Mucosa of rectum (tissue), 2 donors: ENCODE measurements around the gene CSNK1G1.

ENCODE experiments used
- H3K27ac ChIP-seq, 2 donors: one replicate each; pipeline ENCODE4 v1.7.0; 2013; ENCODE audit warnings: inconsistent platforms in 2 of 2, low read depth in 2 of 2, low read length in 2 of 2
- H3K27me3 ChIP-seq, 2 donors: one replicate each; pipeline ENCODE4 v1.7.0; 2013; ENCODE audit warnings: low read length in 2 of 2; ENCODE audit not compliant: control insufficient read depth in 2 of 2, insufficient read depth in 2 of 2
- H3K36me3 ChIP-seq, 2 donors: one replicate each; pipeline ENCODE4 v1.7.0; 2013; ENCODE audit warnings: low read length in 2 of 2; ENCODE audit not compliant: control insufficient read depth in 2 of 2, insufficient read depth in 2 of 2
- H3K4me1 ChIP-seq, 2 donors: one replicate each; pipeline ENCODE4 v1.7.0; 2013; ENCODE audit warnings: low read length in 2 of 2, mild to moderate bottlenecking in 1 of 2; ENCODE audit not compliant: control insufficient read depth in 2 of 2, insufficient read depth in 2 of 2
- H3K4me3 ChIP-seq, 2 donors: one replicate each; pipeline ENCODE4 v1.7.0; 2013; ENCODE audit warnings: low read length in 2 of 2
- H3K9ac ChIP-seq, 2 donors: one replicate each; pipeline ENCODE4 v1.7.0; 2013; ENCODE audit warnings: low read length in 2 of 2, low read depth in 1 of 2, mild to moderate bottlenecking in 1 of 2
- H3K9me3 ChIP-seq, 2 donors: one replicate each; pipeline ENCODE4 v1.7.0; 2013; ENCODE audit warnings: low read length in 2 of 2; ENCODE audit not compliant: control insufficient read depth in 2 of 2
- donor health status: healthy.
- donor health status: Normal muscosa, but diverticular disease.

CSNK1G1 gene

DNA sequence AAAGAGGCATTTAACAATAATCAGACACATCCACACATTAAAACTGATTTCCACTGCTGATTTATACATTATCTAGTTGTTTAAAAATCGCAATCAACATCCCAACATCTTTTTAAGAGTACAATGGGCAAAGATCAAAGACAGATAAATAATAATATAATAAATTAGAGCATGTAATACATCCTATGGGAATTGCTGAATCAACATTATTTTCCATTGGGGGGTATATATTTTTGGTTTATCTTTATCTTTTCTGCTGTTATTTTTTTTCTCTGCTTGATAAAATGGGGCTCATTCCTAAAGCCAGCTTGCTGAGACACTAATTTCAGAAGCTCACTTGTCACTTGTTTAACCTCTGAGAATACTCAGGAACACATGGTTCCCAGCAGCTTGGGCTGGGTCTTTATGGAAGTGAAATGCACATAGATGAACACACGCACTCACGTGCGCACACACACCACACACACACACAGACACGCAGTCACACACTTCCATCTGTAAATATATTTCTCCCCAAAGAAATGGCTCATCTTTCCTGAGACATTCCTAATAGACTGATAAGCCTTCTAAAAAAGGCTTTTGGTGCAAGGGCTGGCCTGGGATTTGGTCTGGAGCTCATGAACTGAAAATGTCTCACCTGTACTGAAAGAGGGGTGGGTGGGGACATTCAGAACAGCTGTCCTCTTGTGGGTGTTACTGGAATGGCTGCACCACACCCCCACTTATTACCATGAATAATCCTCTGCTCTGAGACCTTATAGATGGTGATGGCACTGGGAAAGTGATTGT is 189.7 kb downstream of the CSNK1G1 start:
- Histone ChIP-seq H3K36me3 (peaks cover 6 to 9% of the 10 kb centered on the region in 2 donors), H3K27ac (no peak overlapping the region), H3K9me3 (no peaks in the 10 kb centered on the region), H3K4me3 (no peak overlapping the region), H3K9ac (no peak overlapping the region), H3K4me1 (peaks cover 9 to 19% of the 10 kb centered on the region in 2 donors), H3K27me3 (no peaks in the 10 kb centered on the region)

DNA sequence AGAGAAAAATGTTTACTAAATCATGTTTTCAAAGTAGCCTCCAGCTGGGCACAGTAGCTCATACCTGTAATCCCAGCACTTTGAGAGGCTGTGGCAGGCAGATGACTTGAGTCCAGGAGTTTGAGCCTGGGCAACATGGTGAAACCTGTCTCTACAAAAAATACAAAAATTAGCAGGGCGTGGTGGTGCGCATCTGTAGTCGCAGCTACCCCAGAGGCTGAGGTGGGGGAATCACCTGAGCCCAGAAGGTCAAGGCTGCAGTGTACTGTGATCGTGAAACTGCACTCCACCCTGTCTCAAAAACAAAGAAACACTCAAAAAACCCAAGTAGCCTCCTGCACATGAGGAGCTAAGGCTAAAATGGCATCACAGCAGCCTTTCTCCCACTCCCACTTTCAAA is 191.5 kb downstream of the CSNK1G1 start:
- Histone ChIP-seq H3K36me3 (peaks cover 10 to 13% of the 10 kb centered on the region in 2 donors), H3K4me1 (peaks cover 9 to 22% of the 10 kb centered on the region in 2 donors), H3K9me3 (no peaks in the 10 kb centered on the region), H3K27me3 (no peaks in the 10 kb centered on the region), H3K27ac (peak overlapping the region in 1 of 2 donors; percentile 83), H3K4me3 (no peak overlapping the region), H3K9ac (no peak overlapping the region)

DNA sequence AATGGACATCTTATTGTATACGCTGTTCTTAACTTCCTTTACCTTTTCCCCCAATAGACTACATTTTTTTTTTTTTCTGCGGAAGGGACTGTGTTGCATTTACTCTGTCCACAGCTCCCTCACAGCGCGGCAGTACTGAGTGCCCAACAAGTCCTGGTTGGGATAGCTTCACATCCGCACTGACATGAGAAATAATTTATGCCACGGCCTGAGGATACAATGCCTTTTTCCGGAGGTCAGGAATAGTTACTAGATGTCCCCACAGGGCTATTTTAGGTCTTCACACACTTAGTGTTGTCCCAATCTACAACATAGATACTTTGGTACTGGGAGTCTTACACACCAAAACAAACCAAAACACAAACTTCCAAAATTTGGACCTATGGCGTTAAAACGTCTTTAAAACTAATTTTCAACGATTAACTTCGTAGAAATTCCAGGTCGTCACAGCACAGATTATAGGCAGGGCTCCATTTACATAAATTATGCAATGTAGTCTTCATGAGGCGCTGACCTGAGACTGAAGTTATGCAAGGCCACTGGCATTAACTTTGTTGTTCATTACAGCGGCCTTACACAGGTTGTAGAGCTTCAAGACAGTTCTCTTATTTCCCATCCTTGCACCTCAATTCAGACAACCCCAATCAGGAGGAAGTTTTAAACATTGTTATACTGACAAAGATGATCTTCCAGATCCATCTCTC is 192.2 kb downstream of the CSNK1G1 start:
- no peaks in the 10 kb centered on the region for H3K9me3 ChIP-seq
- peak overlapping the region; percentile 76 to 83 for H3K4me3 ChIP-seq
- H3K27me3 ChIP-seq = no peaks in the 10 kb centered on the region
- H3K27ac ChIP-seq = peak overlapping the region; percentile 83 to 91
- peaks cover 9 to 22% of the 10 kb centered on the region in 2 donors for H3K4me1 ChIP-seq
- peak overlapping the region; percentile 85 for H3K9ac ChIP-seq
- H3K36me3 ChIP-seq = peaks cover 14 to 19% of the 10 kb centered on the region in 2 donors

DNA sequence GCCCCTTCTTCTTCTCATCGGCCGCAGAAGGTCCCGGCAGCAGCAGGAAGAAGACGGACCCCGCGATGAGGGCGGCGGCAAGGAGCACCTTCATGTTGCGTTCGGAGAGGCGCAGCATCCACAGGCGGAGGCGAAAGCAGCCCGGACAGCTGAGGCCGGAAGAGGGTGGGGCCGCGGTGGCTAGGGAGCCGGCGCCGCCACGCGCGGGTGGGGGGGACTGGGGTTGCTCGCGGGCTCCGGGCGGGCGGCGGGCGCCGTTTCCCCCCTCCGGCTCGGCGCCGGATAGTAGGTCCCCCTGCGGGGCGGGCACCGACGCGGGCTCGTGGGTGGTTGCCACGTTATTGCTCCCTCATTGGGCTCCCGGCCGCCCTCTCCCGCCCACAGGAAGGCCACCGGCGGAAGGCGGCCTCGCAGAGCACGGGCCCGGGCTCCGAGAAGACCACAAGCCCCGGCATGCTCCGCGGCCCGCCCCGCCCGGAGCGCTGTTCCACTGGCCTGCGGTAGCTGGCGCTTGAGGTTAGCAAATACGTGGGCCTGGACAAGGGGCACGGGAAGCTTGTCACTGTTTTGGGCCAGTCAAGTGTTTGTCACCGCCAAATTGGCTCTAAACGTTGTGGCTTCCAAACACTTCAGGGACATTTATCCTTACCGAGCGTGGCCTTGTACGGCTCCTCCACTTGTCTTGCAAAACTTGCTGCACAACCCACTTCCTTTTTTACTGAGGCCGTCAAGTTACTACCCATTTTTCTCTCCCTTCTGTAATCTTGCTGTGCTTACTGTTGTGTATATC is 192.9 kb downstream of the CSNK1G1 start, which contains the start of gene PPIB:
Gene PPIB (minus strand): TSS at position 154 of the 790 bp plus-strand sequence. CDS start 36 bp downstream, at position 118.
- peak within 1 kb of the TSS; percentile 88 to 91 for H3K27ac ChIP-seq
- H3K27me3 ChIP-seq = no peaks in the 10 kb centered on the region
- H3K36me3 ChIP-seq = peaks cover 22 to 26% of the 10 kb centered on the region in 2 donors
- peak within 1 kb of the TSS; percentile 92 to 95 for H3K4me3 ChIP-seq
- peaks cover 9 to 22% of the 10 kb centered on the region in 2 donors for H3K4me1 ChIP-seq
- no peaks in the 10 kb centered on the region for H3K9me3 ChIP-seq
- peak within 1 kb of the TSS; percentile 92 to 94 for H3K9ac ChIP-seq

DNA sequence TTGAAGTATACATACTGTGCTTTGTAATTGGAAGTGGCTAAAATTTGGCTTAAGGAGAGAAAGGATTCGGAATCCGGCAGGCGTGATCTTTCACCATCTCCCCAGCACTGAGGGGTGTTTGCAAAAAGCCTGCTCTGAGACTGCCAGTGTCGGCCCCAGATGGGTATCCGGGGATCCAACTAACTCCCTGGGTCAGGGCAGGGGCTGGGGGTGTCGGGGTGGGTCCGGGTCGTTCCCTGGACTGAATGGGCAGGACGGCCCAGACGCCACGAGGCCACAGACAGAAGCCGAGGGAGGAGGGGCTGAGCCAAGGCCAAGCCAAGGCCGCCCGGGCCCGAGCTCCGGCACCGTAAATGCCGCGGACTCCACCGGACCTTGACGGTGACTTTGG is 193.5 kb downstream of the CSNK1G1 start:
- peak overlapping the region; percentile 92 to 95 for H3K4me3 ChIP-seq
- H3K36me3 ChIP-seq = peaks cover 28 to 32% of the 10 kb centered on the region in 2 donors
- no peaks in the 10 kb centered on the region for H3K9me3 ChIP-seq
- no peaks in the 10 kb centered on the region for H3K27me3 ChIP-seq
- H3K27ac ChIP-seq = peak overlapping the region; percentile 88 to 91
- H3K9ac ChIP-seq = peak overlapping the region; percentile 92 to 94
- H3K4me1 ChIP-seq = peaks cover 9 to 22% of the 10 kb centered on the region in 2 donors

DNA sequence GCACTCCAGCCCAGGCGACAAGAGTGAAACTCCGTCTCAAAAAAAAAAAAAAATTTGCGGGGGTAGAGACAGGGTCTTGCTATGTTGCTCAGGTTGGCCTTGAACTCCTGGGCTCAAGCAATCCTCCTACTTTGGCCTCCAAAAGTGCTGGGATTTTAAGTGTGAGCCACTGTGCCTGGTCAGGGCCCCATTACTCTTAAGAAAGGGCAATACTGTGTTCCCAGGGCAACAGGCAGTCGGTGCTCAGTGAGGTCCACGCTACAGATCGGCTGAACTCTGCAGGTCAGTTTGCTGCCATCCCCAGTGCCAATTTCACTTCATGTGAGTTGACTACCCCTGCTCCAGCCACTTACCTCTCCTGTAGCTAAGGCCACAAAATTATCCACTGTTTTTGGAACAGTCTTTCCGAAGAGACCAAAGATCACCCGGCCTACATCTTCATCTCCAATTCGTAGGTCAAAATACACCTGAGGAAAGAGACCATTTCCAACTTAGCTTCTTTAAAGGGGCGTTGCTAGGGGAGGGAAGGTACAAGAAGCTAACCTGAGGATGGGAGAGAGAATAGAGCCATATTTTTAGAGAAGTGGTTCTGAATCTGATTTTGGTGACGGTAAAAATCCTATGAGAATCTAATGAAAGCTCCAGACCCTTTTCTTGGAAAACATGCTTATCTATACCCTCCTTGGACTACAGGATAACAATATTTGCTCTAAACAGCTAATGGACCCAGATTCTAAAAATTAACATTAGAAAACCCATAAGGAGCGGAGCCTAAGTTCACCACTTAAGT is 194.1 kb downstream of the CSNK1G1 start:
- peaks cover 34 to 38% of the 10 kb centered on the region in 2 donors for H3K36me3 ChIP-seq

DNA sequence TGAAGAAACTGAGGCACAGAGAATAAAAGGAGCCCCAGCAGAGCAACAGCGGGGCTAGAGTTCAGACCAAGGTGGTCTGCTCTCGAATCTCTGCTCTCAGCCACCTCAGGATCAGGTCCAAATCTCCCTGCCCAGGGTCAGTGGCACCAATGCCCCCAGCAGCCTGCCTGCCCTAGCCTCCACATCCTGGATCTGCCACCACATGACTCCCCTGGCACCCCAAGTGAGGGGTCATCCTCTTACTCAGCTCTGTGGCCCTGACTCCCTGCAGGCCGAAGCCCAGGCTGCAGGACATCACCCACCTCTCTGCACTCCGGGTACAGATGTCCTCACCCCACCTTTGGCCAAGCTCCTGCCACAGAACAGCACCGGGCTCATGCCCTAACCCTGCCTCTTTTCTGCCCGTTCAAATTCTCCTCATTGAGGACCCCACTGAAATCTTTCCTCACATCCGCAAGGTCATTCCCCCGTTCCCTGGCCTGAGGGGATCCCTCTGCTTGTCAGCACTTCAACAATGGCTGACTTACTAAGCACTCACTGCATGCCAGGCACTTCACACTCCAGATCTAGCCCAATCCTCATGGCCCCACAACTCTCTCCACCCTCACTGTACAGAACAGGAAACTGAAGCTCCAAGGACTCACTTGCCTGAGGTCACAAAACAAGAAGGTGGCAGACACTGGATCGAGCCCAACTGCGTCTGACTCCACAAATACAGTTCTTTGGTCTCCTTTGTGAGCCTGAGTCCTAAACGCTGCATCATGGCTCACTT is 197.4 kb downstream of the CSNK1G1 start:
- Histone ChIP-seq H3K9me3 (no peaks in the 10 kb centered on the region), H3K4me1 (peaks cover 9 to 18% of the 10 kb centered on the region in 2 donors), H3K27ac (no peak overlapping the region), H3K4me3 (no peak overlapping the region), H3K36me3 (peaks cover 54 to 62% of the 10 kb centered on the region in 2 donors), H3K27me3 (no peaks in the 10 kb centered on the region), H3K9ac (no peak overlapping the region)

More for the DNA sequence above, 194.1 kb downstream of the CSNK1G1 start:
- Histone ChIP-seq H3K27me3 (no peaks in the 10 kb centered on the region), H3K27ac (peak overlapping the region; percentile 88 to 91), H3K9me3 (no peaks in the 10 kb centered on the region), H3K9ac (peak overlapping the region; percentile 92 to 94), H3K4me1 (peaks cover 9 to 22% of the 10 kb centered on the region in 2 donors), H3K4me3 (peak overlapping the region; percentile 92 to 95)

DNA sequence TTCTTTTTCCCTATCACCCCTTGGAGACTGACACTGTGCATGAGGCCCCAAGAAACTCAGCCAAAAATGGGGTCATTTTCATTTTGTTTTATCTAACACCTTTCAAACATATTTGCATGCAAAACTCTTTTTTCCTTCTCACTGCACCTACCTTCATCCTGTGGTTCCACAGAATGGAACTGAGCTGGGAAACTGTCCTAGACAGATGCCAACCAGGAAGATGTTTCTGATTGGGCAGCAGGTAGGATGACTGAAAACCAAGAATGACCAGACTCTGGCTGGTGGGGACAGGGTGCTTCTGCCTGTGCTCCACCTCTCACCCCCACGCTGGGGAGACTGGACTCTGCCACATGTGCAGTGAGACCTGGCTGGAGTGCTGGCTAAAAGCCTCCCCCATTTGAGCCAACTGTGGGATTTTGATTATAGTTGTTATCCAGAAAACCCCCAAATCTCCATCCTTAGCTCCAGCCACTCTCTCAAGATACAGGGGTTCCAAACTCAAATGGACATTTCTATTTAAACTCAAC is 198.3 kb downstream of the CSNK1G1 start:
- Histone ChIP-seq H3K9me3 (no peaks in the 10 kb centered on the region), H3K27me3 (peaks cover 4% of the 10 kb centered on the region in 2 donors), H3K27ac (no peak overlapping the region), H3K36me3 (peaks cover 54 to 62% of the 10 kb centered on the region in 2 donors), H3K4me3 (no peak overlapping the region), H3K9ac (no peak overlapping the region), H3K4me1 (peaks cover 9 to 16% of the 10 kb centered on the region in 2 donors)
